ENCODE measurements around the gene PRDX1.

- TF ChIP-seq CTCF (IDR thresholded peaks at IDR 0.05) = no peak
- no peak for TF ChIP-seq POLR2A (IDR thresholded peaks at IDR 0.05)
Observed at GRCh38 chr1:45536886-45537285, 15.2 kb upstream of the PRDX1 start.
